ENCODE data around the gene LRRC4C.

DNA sequence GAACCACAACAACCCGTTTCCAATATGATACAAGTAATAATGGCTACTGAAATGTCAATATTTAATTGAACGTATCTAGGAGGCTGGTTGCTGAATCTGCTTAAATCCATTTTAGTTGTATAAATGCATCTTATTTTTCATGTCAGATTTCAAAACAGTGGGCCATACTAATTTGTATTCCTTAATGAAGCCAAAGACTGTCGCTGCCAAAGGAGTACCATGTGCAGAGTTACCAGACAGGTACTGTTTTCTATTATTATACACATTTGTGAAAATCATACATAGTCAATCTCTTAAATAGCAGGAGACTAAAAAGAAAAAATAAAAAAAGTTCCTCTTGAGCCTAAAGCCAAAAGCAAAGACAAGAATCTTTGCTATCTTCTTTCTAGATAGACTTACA lies 632.3 kb downstream of the LRRC4C start:
- TF ChIP-seq CTCF (conservative IDR thresholded peaks at IDR 0.05 in 1 of 2, IDR thresholded peaks at IDR 0.05 in 1 of 2; ENCODE audit: low read depth in 1 of 2, low read length in 2 of 2) (no peak), EZH2 (IDR thresholded peaks at IDR 0.05; ENCODE audit: low read length, missing control alignments) (no peak)

Data from fibroblast of lung (primary cell).